HG02970 (cell line): Measurements from ENCODE around the gene SENP2.

Experiments used
- ATAC-seq: cut with Tn5 transposase; IDR thresholded peaks from one replicate; pipeline ENCODE4 v1.9.1; 2021; ENCODE audit warnings: mild to moderate bottlenecking, moderate library complexity, moderate number of reproducible peaks; ENCODE audit not compliant: unreplicated experiment, low FRiP score

The SENP2 gene

DNA sequence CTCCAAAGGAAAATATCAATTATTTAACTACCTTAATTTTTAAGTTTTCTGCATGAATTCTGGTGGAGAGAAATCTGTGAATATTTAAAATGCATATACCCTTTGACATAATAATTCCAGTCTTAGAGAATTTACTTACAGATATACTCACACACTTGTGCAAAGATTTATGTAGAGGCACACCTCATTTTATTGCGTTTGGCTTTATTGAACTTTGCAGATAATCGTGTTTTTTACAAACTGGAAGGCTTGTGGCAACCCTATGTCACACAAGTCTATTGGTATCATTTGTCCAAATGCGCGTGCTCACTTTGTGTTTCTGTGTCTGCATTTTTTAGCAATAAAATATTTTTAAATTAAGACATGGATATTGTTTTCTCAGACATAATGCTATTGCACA lies 81.5 kb downstream of the SENP2 start:
- no peak for ATAC-seq

DNA sequence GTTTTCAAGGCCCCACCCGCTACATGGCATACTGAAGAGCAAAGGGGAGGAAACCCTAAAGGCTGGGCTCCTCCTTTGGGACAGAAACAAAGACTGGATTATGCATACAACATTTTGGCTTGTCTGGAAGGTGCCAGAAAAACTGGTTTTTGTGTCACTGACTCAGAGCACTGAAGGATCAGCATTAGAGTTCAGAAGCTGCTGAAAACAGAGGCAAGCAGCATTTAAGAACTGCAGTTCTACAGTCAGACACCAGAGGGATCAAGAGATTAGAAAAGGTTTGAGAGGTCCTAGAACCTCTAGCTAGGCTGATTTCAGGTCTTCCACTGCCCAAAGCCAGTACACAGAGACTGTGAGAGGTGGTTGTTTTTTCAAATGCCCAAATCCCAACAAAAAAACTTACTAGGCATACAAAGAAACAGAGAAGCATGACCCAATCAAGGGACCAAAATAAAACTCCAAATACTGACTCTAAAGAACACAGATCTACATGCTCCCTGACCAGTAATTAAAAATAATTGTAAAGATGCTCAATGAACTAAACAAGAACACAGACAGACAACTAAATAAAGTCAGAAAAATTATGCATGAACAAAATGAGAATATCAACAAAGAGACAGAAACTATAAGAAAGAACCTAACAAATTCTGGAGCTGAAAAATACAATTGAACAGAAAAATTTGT lies 91.2 kb downstream of the SENP2 start:
- ATAC-seq: no peak

DNA sequence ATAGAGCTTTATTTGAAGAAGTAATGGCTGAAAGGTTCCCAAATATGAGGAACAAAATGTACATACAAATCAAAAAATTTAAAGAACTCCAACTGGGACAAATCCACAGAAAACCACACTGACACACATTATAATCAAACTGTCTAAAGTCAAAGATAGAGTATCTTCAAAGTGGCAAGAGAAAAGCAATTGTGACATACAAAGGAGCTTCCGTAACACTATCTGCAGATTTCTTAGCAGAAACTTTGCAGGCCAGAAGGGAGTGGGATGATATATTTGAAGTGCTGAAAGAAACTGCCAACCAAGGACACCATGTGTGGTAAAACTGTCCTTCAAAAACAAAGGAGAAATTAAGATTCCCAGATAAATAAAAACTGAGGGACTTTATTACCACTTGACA lies 91.9 kb downstream of the SENP2 start:
- ATAC-seq: no peak

DNA sequence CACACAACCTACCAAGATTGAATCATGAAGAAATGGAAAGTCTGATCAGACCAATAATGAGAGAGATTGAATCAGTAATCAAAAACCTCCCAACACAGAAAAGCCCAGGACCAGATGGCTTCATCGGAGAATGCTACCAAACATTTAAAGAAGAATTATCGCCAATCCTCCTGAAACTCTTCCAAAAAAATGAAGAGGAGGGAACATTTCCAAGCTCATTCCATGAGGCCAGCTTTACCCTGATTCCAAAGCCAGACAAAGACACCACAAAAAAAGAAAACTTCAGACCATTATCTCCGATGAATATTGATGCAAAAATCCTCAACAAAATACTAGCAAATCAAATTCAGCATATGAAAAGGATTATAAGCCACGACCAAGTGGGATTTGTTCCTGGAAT lies 94.1 kb downstream of the SENP2 start:
- ATAC-seq: no peak
